ENCODE results near the gene ATP11A.

DNA sequence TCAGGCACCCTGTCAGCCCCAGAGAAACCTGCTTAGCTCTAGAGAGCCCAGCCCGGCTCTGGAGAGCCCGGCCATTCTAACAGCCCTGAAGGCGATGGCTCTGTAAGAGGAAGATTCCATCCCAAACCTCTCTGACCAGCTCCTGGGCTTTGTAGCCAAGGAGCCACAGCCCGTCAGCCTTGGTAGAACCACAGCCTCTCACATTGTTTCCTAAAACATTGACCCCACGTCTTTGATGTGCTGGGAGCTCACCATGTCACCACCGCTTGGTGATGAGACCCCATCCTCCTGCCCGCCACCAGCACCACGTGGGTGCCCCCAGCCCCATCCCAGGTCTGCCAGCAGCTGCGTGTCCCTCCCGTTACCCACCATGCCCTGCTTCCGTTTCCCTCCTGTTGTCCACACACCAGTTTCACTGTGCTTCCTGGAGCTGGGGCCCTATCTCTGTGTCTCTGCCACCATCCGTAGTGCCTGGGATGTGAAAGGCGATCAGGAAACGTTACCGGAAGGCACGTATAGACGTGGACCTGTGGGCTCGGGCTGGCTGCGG, 185.0 kb downstream of the ATP11A start:
- TF ChIP-seq POLR2A (IDR thresholded peaks at IDR 0.05; ENCODE audit: low read length) (no peak), GATA1 (IDR thresholded peaks at IDR 0.05; ENCODE audit: low read depth, low read length) (no peak)

Data from erythroblast (primary cell).